ENCODE measurements around the gene CCDC18.

Gene CCDC18

GRCh38 chr1:93317943-93318342 is 137.4 kb downstream of the CCDC18 start:
- DNase-seq (ENCODE audit: low read depth): no peak

- DNase-seq (ENCODE audit: low read depth): no peak
These were observed 141.2 kb downstream of the CCDC18 start for GRCh38 chr1:93321720-93322119.

GRCh38 chr1:93322349-93322748 is 141.8 kb downstream of the CCDC18 start:
- DNase-seq (ENCODE audit: low read depth): no peak

- DNase-seq (ENCODE audit: low read depth): no peak
These were observed 142.8 kb downstream of the CCDC18 start for GRCh38 chr1:93323185-93323820.

GRCh38 chr1:93324486-93325464 is 144.3 kb downstream of the CCDC18 start:
- peak; percentile 45 for DNase-seq (ENCODE audit: low read depth)

All from stromal cell of bone marrow (primary cell).